Germinal center (tissue), 1 donor: ENCODE results near the gene DAPK1.
A peak's percentile ranks its signal among the peaks of the same experiment; 100 is the strongest.

ENCODE experiments used
- DNase-seq: peaks from one replicate; pipeline ENCODE4 v3.0.0; 2012; ENCODE audit warnings: mixed read lengths, low spot score

The DAPK1 gene

DNA sequence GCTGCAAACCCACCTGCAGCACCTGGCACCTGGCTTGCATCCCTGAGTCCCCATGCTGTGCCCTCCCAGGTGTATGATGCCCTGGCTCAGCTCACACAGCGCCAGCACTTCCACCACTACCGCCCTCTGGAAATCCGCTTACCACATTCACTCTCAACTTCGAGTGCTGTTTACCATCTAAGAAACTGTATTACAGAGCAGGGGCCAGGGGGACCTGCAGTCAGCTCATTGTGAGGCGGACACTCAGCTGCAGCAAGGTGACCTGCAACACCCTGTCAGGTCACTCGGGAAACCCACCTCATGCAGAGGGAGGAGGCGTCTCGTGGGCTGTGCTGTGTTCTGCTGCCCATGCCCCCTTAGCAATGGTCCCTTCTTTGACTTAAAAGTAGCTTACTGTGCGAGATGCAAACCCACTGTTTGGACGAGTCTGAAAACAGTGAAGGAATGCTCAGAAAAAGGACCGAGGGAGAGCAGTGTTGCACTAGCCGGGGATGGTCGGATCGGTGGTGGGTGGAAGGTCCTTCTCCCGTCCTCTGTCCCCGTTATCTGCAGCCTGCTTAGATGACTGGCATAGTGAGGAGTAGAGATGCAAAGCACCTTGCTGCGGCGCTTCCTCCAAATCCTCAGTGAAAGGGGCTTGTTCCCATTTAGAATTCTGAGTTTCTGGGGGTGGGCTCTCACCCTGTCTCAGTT is 173.1 kb downstream of the DAPK1 start:
- no peak for DNase-seq

DNA sequence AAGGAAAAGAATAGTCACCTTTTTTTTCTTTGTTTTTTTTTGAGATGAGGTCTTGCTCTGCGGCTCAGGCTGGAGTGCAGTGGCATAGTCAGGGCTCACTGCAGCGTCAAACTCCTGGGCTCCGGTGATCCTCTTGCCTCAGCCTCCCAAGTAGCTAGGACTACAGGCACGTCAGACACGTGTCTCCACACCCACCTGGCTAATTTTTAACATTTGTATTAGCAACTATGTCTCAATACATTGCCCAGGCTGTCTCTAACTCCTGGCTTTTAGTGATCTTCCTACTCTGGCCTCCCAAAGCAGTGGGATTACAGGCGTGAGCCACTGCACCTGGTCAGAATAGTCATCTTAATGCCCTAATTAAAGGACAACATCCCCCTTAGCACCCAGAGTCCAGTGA is 173.8 kb downstream of the DAPK1 start:
- no peak for DNase-seq

DNA sequence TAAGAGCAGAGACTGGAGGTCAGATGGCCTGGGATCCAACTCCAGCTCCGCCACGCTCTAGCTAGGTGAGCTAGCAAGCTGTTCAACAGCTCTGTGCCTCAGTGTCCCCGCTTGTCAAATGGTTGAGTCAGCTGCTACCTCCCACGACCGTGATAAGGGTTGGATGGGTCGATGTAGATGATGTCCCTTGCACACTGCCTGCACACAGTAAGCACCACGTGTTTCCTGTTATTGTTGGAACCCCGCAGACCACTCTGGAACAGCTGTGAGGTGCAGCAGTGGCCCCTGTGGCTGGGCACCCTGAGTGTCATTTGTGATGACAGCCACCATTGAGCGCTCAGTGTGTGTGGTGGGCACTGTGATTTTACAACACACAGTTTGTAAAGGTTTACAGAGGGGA is 174.3 kb downstream of the DAPK1 start:
- no peak for DNase-seq

DNA sequence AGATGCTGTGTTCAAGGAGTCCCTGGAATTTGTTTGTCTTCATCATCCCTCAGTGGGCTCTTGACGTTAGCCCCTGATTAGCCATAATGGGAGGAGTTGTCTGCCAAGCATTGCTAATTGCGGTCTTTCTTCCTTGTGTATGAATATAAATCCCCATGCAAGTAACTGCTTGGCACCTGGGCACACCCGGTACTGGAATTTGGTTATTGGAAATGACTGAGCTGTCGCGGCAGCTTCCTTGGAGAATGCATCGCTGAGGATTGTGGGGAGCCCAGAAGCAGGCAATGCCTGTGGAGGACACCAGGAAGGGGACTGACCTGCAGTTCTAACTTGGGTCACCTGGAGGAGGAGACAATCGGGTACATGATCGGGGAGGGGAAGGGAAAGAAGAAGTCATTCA is 174.9 kb downstream of the DAPK1 start:
- DNase-seq, result no peak

DNA sequence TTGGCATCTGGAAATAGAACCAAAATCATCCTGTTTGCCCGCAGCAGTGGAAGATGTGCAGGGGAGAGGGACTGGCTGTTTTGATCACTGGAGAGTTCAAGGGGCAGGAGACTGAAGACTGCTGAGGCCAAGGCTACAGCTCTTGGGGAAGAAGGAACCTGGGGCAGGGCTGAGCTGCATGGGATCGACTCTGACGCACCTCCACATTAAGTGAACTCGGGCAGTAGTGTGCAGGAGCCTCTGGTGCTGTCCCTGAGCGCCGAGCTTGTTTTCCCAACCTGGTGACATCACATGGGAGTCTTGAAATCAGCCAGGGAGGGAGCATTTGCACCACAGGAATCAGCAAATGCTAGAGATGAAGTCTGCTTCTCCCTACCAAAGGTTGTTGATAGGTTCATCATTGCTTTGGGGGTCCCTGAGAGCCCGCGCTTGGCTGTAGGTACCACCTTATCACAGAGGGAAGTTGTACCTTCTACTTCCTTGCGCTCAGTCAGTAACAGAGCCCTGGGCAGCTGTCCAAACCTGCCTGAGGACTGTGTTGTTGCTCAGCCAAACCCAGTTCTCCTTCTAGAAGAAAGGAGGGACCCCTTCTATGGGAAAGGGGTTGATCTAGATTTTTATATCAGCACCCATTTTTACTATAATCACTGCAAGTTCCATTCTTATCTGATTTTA is 175.9 kb downstream of the DAPK1 start:
- DNase-seq, result no peak

DNA sequence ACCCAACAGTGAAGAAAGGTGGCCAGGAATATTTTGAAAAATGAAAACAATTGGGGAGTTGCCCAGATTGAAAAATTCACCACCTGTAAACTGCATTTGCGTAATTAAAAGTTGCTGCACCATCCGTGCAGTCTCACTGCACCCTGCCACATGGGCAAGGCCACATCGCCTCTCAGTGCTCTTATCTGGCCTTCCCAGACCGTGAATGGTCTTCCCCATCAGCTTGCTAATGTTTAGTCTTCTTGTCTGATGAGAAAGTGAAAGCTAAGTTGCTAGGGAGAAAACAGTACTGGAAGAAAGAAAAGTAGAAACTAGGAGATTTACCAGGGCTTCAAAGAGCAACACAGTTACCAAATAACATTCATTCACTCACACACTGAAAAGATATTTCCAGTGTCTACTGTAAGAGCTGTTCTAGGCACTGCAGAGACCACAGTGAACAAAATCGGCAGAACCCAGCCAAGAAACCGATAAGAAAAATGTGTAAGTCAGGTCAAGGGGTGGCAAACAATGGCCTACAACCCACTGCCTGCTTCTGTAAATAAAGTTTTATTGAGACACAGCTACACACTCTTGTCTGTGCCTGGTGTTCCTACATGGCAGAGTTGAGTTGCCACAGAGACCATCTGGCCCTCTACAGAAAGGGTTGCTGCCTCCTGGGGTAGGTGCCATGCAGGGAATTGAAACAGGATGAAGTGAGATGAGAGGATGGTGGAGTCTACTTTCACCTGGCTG is 177.1 kb downstream of the DAPK1 start:
- no peak for DNase-seq

DNA sequence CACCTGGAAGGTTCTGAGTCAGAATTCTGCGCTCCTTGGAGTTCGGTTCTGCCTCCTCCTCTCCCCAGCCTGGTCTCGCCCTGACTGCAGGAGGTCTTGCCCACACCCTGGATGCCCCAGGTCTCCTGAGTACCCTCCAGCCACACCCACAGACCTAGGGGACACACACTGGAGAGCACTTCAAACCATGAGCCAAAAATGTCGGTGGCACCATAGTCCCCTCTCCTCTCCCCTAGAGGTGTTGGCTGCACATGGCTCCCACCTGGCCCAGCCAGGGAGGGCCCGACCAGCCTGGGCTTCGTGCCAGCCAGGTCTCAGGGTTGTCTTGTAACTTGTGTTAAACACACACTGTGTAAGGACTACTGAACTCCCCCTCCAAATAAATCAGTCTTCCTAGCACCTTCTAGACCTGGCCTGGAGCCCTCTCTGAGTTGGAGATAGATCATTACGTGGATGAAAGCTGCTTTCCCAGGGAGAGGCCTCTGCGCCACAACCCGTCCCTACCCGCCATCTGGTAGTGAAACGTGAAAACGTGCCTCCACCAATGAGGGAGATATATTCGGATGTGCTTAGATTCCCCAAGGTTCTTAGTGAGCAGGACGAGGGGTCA is 178.3 kb downstream of the DAPK1 start:
- DNase-seq, result no peak

DNA sequence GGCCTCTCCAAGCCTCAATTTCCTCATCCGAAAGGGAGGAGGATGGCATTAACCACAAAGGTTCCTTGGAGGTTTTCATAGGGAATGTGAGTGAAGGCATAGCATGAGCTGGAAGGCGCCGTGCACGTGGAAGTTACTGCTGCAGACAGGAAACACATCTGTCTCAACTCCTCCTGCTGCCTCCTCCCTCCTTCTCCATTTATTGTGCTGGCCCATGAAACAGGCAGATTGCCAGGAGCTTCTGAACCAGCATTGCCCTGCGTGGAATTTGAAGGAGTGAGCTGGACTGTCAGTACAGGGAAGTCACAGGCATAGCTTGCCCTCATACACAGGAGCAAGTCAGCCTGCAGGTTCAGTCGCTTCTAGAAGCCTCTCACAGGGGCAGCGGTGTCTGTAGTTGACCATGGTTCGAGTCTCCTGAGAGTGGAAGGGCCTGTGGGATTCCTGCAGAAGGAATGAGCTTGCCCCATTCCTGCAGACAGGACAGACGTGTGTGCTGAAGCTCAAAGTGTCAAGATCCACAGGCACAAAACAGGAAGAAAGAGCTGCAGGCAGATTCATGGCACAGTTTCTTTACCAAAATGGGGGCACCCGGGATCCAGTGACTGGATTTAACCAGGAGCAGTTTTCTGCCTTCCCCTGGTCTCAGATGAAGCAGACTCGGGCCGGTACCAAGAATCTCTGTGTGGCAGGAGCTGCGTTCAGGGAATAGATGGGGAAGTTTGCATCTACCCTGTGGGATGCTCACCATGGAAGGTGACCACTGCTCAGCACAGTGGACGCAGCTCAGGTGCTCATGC is 179.5 kb downstream of the DAPK1 start:
- no peak for DNase-seq

DNA sequence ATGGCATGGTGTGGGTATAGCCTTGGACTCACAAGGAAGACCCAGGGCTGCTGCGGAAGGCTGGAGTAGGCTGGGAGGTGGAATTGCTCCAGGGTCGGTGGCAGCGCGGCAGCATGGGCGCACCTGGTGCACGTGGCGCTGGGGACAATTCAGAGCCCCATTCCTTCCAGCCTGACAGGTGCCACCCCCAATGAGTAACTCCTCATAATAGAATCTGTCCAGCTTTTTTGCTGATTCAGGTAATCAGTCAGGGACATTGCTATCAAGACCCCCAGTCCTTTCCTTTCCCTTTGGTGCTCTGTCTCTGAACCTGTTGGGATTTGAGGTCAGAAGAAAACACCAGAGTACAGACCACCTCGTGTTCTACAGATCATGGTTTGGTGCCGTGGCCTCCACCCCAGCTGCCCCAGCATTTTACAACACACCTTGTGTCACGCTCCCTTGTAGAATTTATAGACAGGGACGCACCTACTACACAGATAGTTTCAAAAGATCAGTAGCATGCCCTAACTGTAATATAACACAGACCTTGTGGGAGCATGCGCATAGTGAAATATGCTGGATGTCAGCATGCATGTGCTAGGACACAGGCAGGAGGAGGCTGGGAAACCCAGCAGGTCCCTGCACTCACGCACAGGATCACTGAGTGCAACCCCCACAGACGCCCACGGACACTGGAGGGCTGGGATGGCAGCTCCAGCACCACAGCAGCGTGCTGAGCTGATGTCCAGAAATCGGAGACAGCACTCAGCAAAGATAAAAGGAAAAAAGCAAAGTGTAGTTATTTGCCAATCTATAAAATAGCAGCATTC is 180.3 kb downstream of the DAPK1 start:
- no peak for DNase-seq

DNA sequence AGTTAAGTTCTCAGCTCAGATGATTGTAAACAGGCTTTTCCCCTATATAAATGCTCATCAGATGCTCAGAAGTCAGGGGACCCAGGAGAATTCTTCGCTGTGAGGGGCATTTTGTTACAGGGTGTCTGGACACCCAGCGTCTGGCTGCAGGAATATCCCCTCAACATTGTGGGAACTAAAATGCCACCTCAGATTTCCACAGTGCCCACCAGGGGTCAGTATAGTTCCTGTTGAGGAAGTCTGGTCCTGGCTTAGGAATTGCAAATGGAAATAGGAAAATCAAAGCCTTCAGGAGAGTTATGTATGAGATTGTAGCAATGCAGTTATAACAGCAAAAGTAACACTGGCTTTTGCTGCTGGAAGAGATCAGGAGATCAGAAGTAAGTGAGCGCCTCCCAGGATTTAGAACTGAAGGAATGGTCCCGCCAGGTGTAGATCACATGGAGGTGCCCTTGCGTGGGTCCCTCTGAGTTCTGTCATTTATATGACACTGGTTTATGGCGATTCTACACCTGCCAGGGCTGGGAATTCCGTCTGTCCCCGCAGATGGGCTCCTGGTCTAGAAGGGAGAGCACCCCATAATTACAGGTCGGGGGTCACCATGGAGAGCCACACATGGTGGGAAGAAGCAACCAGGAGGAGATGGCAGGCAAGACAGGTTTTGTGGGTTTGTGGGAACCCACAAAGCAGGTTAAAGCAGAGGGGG is 181.1 kb downstream of the DAPK1 start:
- peak; percentile 25 for DNase-seq

DNA sequence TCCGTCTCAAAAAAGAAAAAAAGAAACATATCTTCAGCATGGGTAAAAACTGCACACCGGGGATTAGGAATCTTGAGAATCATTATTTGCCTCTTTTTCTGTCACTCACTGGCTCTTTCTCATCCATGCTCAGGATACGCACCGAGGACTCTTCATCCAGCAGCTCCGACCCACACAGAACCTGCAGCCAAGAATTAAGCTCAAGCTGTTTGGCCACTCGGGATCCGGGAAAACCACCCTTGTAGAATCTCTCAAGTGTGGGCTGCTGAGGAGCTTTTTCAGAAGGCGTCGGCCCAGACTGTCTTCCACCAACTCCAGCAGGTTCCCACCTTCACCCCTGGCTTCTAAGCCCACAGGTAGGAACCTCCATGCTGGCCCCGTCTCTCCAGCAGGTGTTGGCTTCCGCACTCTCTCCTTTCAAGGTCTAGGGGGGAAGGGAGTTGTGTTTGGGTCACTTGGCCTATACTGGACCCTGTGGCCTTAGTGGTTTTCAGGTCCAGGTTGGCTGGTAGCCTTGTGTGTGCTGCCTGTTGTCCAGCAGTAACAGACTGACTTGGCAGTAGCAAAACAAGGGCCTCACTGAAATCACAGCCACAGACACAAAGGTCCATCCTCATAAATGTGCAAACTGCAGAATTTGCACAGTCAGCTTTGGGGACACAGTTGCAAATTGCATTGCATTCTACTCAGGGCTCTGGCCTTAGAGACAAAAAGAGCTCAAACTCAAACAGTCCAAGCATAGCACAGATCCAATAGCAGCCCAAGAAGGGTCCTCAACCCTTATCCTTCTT is 183.8 kb downstream of the DAPK1 start:
- no peak for DNase-seq

DNA sequence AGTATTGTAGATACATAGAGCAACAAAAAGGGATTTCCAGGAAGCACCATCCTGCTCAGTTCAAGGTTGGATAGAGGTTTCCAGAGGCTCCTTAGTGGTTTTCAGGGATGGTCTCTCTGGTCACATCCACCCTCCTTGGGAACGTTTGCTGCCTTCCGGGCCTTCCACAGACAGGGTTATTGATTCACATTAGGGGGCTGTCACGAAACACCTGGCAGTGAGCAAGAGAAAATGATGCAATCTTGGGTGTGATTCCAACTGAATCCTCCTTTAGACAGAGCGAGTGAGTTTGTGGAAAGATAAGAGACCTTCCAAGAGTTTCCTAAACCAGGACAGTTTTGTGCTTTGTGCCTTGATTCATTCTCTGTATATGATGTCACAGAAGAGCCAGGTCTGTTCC is 184.4 kb downstream of the DAPK1 start:
- DNase-seq, result no peak

DNA sequence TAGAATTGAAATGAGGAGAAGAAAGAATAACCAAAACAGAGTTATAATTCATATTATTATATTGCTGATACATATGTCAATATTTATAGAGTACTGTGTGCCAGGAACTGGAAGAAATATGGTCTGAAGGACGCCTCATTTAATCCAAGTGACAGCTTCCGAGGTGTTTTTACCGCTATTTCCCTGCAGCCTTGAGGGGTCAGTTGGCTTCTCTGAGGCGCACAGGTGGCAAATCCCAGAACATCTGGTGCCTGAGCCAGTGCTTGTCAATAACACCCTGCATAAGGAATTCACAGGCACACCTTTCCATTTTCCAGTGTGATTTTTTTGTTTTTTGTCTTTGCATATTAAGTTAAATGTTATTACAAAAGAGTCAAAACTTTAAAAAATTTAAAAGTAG is 185.0 kb downstream of the DAPK1 start:
- no peak for DNase-seq

DNA sequence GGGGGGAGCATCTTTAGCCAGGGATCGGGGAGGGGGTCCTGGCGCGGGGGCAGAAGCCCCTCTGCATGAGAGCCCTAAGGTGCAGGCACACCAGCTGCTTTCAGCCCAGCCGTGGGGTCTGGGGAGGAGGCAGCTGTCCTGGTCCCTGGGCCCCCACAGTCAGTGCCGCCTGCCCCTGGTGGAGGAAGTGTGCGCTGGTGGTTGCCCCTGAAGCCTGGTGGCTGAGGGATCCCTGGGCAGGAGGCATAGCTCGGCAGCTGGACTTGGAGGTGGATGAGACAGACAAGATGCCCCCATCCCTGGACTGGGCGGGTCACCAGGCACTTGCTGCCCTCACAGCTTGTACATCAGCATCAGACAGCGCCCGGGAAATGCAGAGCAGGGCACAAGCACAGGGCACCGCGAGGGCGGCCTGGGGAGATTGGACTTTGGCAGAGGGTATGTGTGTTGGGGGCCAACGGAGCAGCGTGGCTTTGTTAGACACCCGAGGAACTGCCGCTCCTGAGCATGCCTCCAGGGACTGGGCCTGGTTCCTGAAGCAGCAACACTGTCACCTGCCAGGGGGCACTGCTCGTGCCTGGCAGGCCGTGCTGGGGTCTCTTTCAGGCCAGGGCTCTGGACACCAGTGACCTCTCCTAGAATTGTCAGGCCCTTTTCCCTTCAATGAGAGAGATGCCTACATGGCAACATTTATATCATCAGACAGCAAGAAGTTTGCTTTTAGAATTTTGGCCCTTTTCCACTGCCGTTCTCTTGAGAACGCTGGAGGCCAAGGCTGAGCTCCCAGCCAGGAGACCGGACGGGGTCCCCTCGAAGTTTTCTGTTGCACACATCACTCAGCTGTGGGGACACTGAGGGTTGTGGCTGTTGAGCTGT is 186.3 kb downstream of the DAPK1 start:
- no peak for DNase-seq

DNA sequence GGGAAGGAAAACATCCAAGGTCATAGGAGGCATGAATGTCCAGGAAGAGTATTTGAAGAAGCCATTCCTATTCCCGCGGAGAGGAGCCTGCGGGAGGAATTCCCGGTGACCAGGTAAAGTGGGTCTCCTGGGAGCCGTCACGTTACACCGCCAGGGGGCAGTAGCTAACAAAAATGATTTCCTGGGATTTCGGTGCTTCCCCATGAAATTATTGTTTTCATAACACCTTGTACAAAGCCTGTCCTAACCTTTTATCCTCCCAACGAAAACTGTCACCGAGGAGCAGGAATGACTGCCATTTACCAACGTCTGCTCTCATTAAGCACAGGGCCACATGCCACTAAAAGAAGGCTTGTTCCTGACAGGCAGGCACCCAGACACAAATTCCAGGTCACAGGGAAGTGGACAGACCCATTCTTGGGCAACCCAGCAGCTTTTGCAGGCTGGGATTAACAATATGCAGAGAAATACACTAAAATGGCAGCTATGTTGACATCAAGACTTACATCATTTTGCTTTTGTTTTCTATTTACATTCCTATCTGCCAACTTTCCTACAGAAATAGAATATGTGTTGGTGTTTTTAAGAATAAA is 187.1 kb downstream of the DAPK1 start:
- no peak for DNase-seq

DNA sequence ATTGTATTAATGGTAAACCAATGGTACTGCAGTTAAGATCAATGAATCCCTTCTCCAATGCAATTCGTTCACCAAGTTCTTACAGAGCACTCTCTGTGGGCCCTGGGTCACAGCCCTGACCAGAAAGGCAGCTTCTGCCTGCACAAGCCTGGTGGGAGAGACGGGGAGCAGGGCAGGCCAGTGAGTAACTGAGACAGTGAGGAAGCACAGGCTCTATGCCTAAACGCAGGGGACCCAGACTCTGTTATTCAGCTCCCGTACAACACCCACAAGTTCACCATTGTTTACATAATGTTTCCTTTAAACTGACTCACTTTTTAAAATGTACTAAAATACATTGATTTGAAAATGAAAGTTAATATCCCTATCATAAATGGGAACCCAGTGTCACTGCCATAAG is 187.8 kb downstream of the DAPK1 start:
- no peak for DNase-seq

DNA sequence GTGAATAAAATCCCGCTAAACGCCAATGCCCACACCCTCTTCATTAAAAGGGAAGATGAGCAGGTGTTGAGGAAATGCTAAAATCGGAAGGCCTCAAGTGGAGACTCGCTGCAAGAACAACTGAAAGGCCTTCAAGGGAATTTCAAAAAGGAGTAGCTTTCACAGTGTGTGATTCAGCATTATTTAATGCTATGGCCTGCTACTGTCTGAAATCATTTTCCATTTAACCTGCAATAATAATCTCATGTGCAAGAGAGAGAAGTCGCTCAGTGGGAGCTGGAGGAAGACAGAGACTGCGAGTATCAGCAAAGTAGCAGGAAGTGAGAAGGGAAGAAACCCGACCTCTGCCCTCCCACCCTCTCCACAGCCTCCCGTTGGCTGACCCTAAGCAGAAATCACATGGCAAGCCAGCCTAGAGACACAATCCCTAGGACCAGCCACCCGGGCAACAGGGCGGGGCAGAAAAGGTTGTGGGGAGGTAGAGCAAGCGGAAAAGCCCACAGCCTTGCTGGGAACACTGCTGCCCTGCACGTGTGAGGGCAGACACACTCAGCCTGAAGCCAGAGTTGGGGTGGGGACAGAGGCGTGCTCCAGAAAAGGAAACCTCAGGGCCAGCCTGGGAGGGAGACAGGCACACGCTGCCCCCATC is 188.3 kb downstream of the DAPK1 start:
- no peak for DNase-seq
